ENCODE data around the gene GTF3C5.

The GTF3C5 gene

GRCh38 chr9:132988244-132989013, 42.4 kb upstream of the GTF3C5 start:
- TF ChIP-seq FOXP2 (optimal IDR thresholded peaks at IDR 0.05; ENCODE audit: borderline replicate concordance, extremely low read depth, extremely low read length, insufficient read depth) (no peak), TAF1 (IDR thresholded peaks at IDR 0.05; ENCODE audit: borderline replicate concordance, insufficient read depth, low read length) (no peak)

DNA sequence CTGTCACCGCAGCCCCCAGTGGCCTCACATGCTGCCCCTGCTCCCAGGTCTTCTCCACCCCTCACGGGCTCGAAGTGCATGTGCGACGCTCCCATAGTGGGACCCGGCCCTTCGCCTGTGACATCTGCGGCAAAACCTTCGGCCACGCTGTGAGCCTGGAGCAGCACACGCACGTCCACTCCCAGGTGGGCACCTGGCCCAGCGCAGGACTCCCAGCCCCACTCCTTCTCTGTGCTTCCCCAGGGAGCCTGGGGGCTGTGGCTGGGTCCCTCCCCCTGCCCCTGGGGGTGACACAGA, 41.8 kb upstream of the GTF3C5 start:
- TF ChIP-seq POLR2AphosphoS5 (IDR thresholded peaks at IDR 0.05; ENCODE audit: low read depth, low read length): no peak
- TF ChIP-seq SIN3A (IDR thresholded peaks at IDR 0.05; ENCODE audit: borderline replicate concordance, insufficient read depth, low read length): no peak
- TF ChIP-seq TAF1 (IDR thresholded peaks at IDR 0.05; ENCODE audit: borderline replicate concordance, insufficient read depth, low read length): no peak
- TF ChIP-seq, protein P1, sequence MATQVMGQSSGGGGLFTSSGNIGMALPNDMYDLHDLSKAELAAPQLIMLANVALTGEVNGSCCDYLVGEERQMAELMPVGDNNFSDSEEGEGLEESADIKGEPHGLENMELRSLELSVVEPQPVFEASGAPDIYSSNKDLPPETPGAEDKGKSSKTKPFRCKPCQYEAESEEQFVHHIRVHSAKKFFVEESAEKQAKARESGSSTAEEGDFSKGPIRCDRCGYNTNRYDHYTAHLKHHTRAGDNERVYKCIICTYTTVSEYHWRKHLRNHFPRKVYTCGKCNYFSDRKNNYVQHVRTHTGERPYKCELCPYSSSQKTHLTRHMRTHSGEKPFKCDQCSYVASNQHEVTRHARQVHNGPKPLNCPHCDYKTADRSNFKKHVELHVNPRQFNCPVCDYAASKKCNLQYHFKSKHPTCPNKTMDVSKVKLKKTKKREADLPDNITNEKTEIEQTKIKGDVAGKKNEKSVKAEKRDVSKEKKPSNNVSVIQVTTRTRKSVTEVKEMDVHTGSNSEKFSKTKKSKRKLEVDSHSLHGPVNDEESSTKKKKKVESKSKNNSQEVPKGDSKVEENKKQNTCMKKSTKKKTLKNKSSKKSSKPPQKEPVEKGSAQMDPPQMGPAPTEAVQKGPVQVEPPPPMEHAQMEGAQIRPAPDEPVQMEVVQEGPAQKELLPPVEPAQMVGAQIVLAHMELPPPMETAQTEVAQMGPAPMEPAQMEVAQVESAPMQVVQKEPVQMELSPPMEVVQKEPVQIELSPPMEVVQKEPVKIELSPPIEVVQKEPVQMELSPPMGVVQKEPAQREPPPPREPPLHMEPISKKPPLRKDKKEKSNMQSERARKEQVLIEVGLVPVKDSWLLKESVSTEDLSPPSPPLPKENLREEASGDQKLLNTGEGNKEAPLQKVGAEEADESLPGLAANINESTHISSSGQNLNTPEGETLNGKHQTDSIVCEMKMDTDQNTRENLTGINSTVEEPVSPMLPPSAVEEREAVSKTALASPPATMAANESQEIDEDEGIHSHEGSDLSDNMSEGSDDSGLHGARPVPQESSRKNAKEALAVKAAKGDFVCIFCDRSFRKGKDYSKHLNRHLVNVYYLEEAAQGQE (IDR thresholded peaks at IDR 0.05; ENCODE audit: insufficient read depth in 1 of 2, low read depth in 2 of 2, low read length in 2 of 2): no peak
- no peak for TF ChIP-seq FOXP2 (optimal IDR thresholded peaks at IDR 0.05; ENCODE audit: borderline replicate concordance, extremely low read depth, extremely low read length, insufficient read depth)

DNA sequence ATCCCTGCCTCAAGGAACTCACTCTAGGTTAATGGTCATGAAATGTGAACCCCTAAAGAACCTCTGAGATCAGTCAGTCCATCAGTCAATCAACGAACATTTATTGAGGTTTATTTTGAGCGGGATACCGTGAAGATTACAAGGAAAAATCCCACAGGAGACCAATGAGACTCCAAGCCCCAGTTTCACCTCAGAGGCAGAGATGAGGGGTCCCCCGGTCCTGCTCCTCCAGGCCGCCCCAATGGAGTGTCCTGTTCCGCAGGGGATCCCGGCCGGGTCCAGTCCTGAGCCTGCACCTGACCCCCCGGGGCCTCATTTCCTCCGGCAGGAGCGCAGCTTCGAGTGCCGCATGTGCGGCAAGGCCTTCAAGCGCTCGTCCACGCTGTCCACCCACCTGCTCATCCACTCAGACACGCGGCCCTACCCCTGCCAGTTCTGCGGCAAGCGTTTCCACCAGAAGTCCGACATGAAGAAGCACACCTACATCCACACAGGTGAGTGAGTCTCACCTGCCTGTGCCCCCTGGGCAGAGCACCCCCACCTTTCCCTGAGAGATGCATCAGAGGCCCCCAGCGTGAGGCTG, 41.3 kb upstream of the GTF3C5 start:
- TF ChIP-seq TAF1 (IDR thresholded peaks at IDR 0.05; ENCODE audit: borderline replicate concordance, insufficient read depth, low read length) (no peak), SIN3A (IDR thresholded peaks at IDR 0.05; ENCODE audit: borderline replicate concordance, insufficient read depth, low read length) (no peak), POLR2AphosphoS5 (IDR thresholded peaks at IDR 0.05; ENCODE audit: low read depth, low read length) (no peak), FOXP2 (optimal IDR thresholded peaks at IDR 0.05; ENCODE audit: borderline replicate concordance, extremely low read depth, extremely low read length, insufficient read depth) (no peak)
- TF ChIP-seq, protein P1 (IDR thresholded peaks at IDR 0.05; ENCODE audit: insufficient read depth in 1 of 2, low read depth in 2 of 2, low read length in 2 of 2): no peak

DNA sequence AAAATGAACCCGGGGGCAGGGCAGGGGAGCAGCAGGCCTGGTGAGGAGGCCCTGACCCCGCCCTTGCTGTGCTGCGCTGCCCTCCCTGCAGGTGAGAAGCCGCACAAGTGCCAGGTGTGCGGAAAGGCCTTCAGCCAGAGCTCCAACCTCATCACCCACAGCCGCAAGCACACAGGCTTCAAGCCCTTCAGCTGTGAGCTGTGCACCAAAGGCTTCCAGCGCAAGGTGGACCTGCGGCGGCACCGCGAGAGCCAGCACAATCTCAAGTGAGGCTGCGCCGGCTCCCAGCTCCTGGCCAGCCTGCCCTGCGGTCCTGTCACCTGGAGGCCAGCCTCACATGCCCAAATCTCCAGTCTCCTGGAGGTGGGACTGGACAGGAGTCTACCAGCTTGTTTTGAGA, 40.0 kb upstream of the GTF3C5 start:
- TF ChIP-seq POLR2AphosphoS5 (IDR thresholded peaks at IDR 0.05; ENCODE audit: low read depth, low read length) (no peak), TAF1 (IDR thresholded peaks at IDR 0.05; ENCODE audit: borderline replicate concordance, insufficient read depth, low read length) (no peak), FOXP2 (optimal IDR thresholded peaks at IDR 0.05; ENCODE audit: borderline replicate concordance, extremely low read depth, extremely low read length, insufficient read depth) (no peak), SIN3A (IDR thresholded peaks at IDR 0.05; ENCODE audit: borderline replicate concordance, insufficient read depth, low read length) (no peak)
- TF ChIP-seq, protein P1 (IDR thresholded peaks at IDR 0.05; ENCODE audit: insufficient read depth in 1 of 2, low read depth in 2 of 2, low read length in 2 of 2): no peak

- no peak for TF ChIP-seq FOXP2 (optimal IDR thresholded peaks at IDR 0.05; ENCODE audit: borderline replicate concordance, extremely low read depth, extremely low read length, insufficient read depth)
- TF ChIP-seq TAF1 (IDR thresholded peaks at IDR 0.05; ENCODE audit: borderline replicate concordance, insufficient read depth, low read length): no peak
- no peak for TF ChIP-seq POLR2AphosphoS5 (IDR thresholded peaks at IDR 0.05; ENCODE audit: low read depth, low read length)
- no peak for TF ChIP-seq SIN3A (IDR thresholded peaks at IDR 0.05; ENCODE audit: borderline replicate concordance, insufficient read depth, low read length)
- TF ChIP-seq, protein P1 (IDR thresholded peaks at IDR 0.05; ENCODE audit: insufficient read depth in 1 of 2, low read depth in 2 of 2, low read length in 2 of 2): no peak
Observed at GRCh38 chr9:132991351-132992300, 39.2 kb upstream of the GTF3C5 start.

Measured in PFSK-1 (cell line).